ENCODE measurements around the gene CTCF.

Gene CTCF

DNA sequence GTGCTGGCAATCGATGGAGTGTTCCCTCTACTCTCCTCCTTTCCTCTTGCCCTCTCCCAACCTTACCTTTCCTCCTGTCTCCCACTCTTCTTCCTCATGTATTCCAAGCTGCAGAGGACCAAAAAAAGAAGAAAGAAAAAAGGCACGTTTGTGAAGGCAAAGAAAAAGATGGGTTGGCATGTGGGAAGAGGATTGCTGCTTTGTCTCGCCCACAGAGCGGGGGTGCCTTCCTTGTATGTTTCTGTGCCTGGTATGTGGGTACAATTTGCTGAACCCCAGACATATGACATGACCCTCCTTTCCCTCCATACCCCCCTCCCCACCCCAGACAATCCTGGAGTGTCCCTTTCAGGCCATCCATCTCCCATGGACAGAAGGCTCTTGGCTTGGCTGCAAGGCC, 13.1 kb upstream of the CTCF start:
- no peaks in the 10 kb centered on the region for H4K20me1 ChIP-seq (ENCODE audit: insufficient read depth, low read length, poor library complexity, severe bottlenecking)
- peaks cover 62% of the 10 kb centered on the region for H3K79me2 ChIP-seq (ENCODE audit: insufficient read depth, low read length)
- TF ChIP-seq EZH2phosphoT487 (IDR thresholded peaks at IDR 0.05; ENCODE audit: borderline replicate concordance) (no peak), CTCF (conservative IDR thresholded peaks at IDR 0.05; ENCODE audit: low read length) (no peak)
- peaks cover 78% of the 10 kb centered on the region for H3K4me1 ChIP-seq (ENCODE audit: insufficient read depth, low read length, poor library complexity, severe bottlenecking)
- no peak overlapping the region for H2AFZ ChIP-seq (ENCODE audit: low read length)
- no peaks in the 10 kb centered on the region for H3K9me3 ChIP-seq (ENCODE audit: insufficient read depth, low read depth, low read length)
- peaks cover 9% of the 10 kb centered on the region; the same call in 1 of the 2 replicates for H3K36me3 ChIP-seq (ENCODE audit: insufficient read depth, low read length)
- peak overlapping the region; percentile 99 for H3K4me2 ChIP-seq (ENCODE audit: low read depth, low read length, poor library complexity, severe bottlenecking)
- H3K9me2 ChIP-seq (replicated peaks; ENCODE audit: low read depth, low read length), result no peaks in the 10 kb centered on the region
- H3K9ac ChIP-seq (ENCODE audit: low read depth, low read length, poor library complexity, severe bottlenecking), result peak overlapping the region; percentile 98
- H3K4me3 ChIP-seq (ENCODE audit: low read length, poor library complexity, severe bottlenecking), result peak overlapping the region; percentile 75
- no peaks in the 10 kb centered on the region for H3K27me3 ChIP-seq (ENCODE audit: insufficient read depth, low read length, poor library complexity, severe bottlenecking)
- peaks cover 18% of the 10 kb centered on the region; the same call in 1 of the 2 replicates for H3F3A ChIP-seq (ENCODE audit: low read depth)

GRCh38 chr16:67549936-67550335, 12.4 kb upstream of the CTCF start:
- peak overlapping the region; percentile 98 for H3K9ac ChIP-seq (ENCODE audit: low read depth, low read length, poor library complexity, severe bottlenecking)
- H3K4me1 ChIP-seq (ENCODE audit: insufficient read depth, low read length, poor library complexity, severe bottlenecking), result peaks cover 85% of the 10 kb centered on the region
- peaks cover 68% of the 10 kb centered on the region for H3K79me2 ChIP-seq (ENCODE audit: insufficient read depth, low read length)
- no peak overlapping the region for H2AFZ ChIP-seq (ENCODE audit: low read length)
- no peaks in the 10 kb centered on the region for H4K20me1 ChIP-seq (ENCODE audit: insufficient read depth, low read length, poor library complexity, severe bottlenecking)
- peak overlapping the region; percentile 99 for H3K4me2 ChIP-seq (ENCODE audit: low read depth, low read length, poor library complexity, severe bottlenecking)
- no peaks in the 10 kb centered on the region for H3K27me3 ChIP-seq (ENCODE audit: insufficient read depth, low read length, poor library complexity, severe bottlenecking)
- H3K36me3 ChIP-seq (ENCODE audit: insufficient read depth, low read length), result peaks cover 6% of the 10 kb centered on the region; the same call in 1 of the 2 replicates
- peak overlapping the region; percentile 10 for H3K4me3 ChIP-seq (ENCODE audit: low read length, poor library complexity, severe bottlenecking)
- H3K9me2 ChIP-seq (replicated peaks; ENCODE audit: low read depth, low read length), result no peaks in the 10 kb centered on the region
- no peak for TF ChIP-seq EZH2phosphoT487 (IDR thresholded peaks at IDR 0.05; ENCODE audit: borderline replicate concordance)
- TF ChIP-seq CTCF (conservative IDR thresholded peaks at IDR 0.05; ENCODE audit: low read length), result no peak
- H3K9me3 ChIP-seq (ENCODE audit: insufficient read depth, low read depth, low read length), result no peaks in the 10 kb centered on the region
- H3F3A ChIP-seq (ENCODE audit: low read depth), result peaks cover 18% of the 10 kb centered on the region; the same call in 1 of the 2 replicates

DNA sequence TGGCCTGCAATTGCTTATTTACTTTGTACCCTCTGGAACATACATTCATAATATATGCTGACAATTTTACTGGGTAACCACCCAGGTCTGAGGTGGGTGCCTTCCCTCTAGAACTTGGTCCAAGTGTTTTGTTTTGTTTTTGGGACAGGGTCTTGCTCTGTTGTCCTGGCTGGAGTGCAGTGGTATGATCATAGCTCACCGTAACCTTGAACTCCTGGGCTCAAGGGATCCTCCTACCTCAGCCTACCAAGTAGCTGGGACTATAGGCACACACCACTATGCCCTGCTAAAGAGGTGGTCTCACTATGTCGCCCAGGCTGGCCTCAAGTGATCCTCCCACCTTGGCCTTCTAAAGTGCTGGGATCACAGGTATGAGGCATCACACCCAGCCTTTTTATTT, 11.2 kb upstream of the CTCF start:
- no peak overlapping the region for H3K9ac ChIP-seq (ENCODE audit: low read depth, low read length, poor library complexity, severe bottlenecking)
- peaks cover 92% of the 10 kb centered on the region for H3K4me1 ChIP-seq (ENCODE audit: insufficient read depth, low read length, poor library complexity, severe bottlenecking)
- H4K20me1 ChIP-seq (ENCODE audit: insufficient read depth, low read length, poor library complexity, severe bottlenecking), result no peaks in the 10 kb centered on the region
- no peaks in the 10 kb centered on the region for H3K9me2 ChIP-seq (replicated peaks; ENCODE audit: low read depth, low read length)
- TF ChIP-seq CTCF (conservative IDR thresholded peaks at IDR 0.05; ENCODE audit: low read length), result no peak
- TF ChIP-seq EZH2phosphoT487 (IDR thresholded peaks at IDR 0.05; ENCODE audit: borderline replicate concordance), result no peak
- H3K9me3 ChIP-seq (ENCODE audit: insufficient read depth, low read depth, low read length), result no peaks in the 10 kb centered on the region
- H3F3A ChIP-seq (ENCODE audit: low read depth), result peaks cover 27% of the 10 kb centered on the region
- H2AFZ ChIP-seq (ENCODE audit: low read length), result no peak overlapping the region
- H3K4me2 ChIP-seq (ENCODE audit: low read depth, low read length, poor library complexity, severe bottlenecking), result no peak overlapping the region
- no peaks in the 10 kb centered on the region for H3K27me3 ChIP-seq (ENCODE audit: insufficient read depth, low read length, poor library complexity, severe bottlenecking)
- H3K79me2 ChIP-seq (ENCODE audit: insufficient read depth, low read length), result peaks cover 62% of the 10 kb centered on the region
- peaks cover 5% of the 10 kb centered on the region; the same call in 1 of the 2 replicates for H3K36me3 ChIP-seq (ENCODE audit: insufficient read depth, low read length)
- H3K4me3 ChIP-seq (ENCODE audit: low read length, poor library complexity, severe bottlenecking), result no peak overlapping the region
